Smooth muscle cell (in vitro differentiated cells): Measurements from ENCODE around the gene EDC4. TPM values are rescaled to one million over a fixed set of nuclear protein-coding genes. Genes with fewer than 3 reads are reported as not detected.

Experiments used
- DNase-seq: peaks from one replicate; lab custom pipeline; 2025; ENCODE audit not compliant: unreplicated experiment; lab: John Stamatoyannopoulos, UW
- H2AFZ ChIP-seq: fragments of 200-600 bp; sonication (generic); 2 replicates; pipeline ENCODE4 v1.6.0; 2016; ENCODE audit warnings: antibody characterized with exemption, low read depth, mild to moderate bottlenecking
- H3F3A ChIP-seq: fragments of 200-600 bp; sonication (generic); 2 replicates; pipeline ENCODE4 v1.6.0; 2017; ENCODE audit warnings: antibody characterized with exemption, low read depth
- H3K27ac ChIP-seq: fragments of 200-600 bp; sonication (generic); 2 replicates; pipeline ENCODE4 v1.5.1; 2016; ENCODE audit warnings: low read depth, mild to moderate bottlenecking
- H3K27me3 ChIP-seq: fragments of 200-600 bp; sonication (generic); 2 replicates; pipeline ENCODE4 v1.6.1; 2016; ENCODE audit warnings: low read depth, mild to moderate bottlenecking
- H3K36me3 ChIP-seq: fragments of 200-600 bp; sonication (generic); 2 replicates; pipeline ENCODE4 v1.5.1; 2016; ENCODE audit warnings: low read depth
- H3K4me1 ChIP-seq: fragments of 200-600 bp; sonication (generic); 2 replicates; pipeline ENCODE4 v1.5.1; 2016; ENCODE audit warnings: low read depth
- H3K4me2 ChIP-seq: fragments of 200-600 bp; sonication (generic); 2 replicates; pipeline ENCODE4 v1.6.0; 2016; ENCODE audit warnings: mild to moderate bottlenecking
- H3K4me3 ChIP-seq: fragments of 200-600 bp; sonication (generic); 2 replicates; pipeline ENCODE4 v1.5.1; 2016; ENCODE audit warnings: mild to moderate bottlenecking
- H3K79me2 ChIP-seq: fragments of 200-600 bp; sonication (generic); 2 replicates; pipeline ENCODE4 v1.6.0; 2016; ENCODE audit warnings: low read depth, mild to moderate bottlenecking
- H3K9ac ChIP-seq: fragments of 200-600 bp; sonication (generic); 2 replicates; pipeline ENCODE4 v1.6.0; 2016; ENCODE audit warnings: low read depth
- H3K9me3 ChIP-seq: fragments of 200-600 bp; sonication (generic); replicated peaks from 2 replicates; pipeline ENCODE4 v1.5.1; 2016; ENCODE audit warnings: low read depth
- H4K20me1 ChIP-seq: fragments of 200-600 bp; sonication (generic); 2 replicates; pipeline ENCODE4 v1.6.0; 2016; ENCODE audit warnings: low read depth
- WGBS: methylation state at CpG from one replicate; pipeline ENCODE4 v1.1.7; 2016; ENCODE audit warnings: low lambda C conversion rate; 5-methylcytosine and 5-hydroxymethylcytosine counted together
- polyA plus RNA-seq: library from polyadenylated mRNA; unstranded; fragments of >200 nt; fragmentation: Nextera tagmentation; extraction: Ambion mirVana; gene quantifications from 2 replicates; pipeline ENCODE4 v1.2.1, GENCODE V29; 2016
- total RNA-seq: library from RNA; depleted of rRNA; stranded (reverse); fragments of >200 nt; gene quantifications from 2 replicates; pipeline ENCODE4 v1.2.3, GENCODE V29; 2014
- TF ChIP-seq, protein P1 (sequence below): fragments of 200-600 bp; sonication (generic); IDR thresholded peaks from 2 replicates; pipeline ENCODE4 v1.5.1; 2017; ENCODE audit warnings: borderline replicate concordance, mild to moderate bottlenecking, antibody characterized with exemption; ENCODE audit not compliant: insufficient read depth, poor library complexity, severe bottlenecking

EDC4 gene
- total and polyA plus RNA-seq, 2 experiments from 2014 or later, result 46.3 to 64.5 TPM

DNA sequence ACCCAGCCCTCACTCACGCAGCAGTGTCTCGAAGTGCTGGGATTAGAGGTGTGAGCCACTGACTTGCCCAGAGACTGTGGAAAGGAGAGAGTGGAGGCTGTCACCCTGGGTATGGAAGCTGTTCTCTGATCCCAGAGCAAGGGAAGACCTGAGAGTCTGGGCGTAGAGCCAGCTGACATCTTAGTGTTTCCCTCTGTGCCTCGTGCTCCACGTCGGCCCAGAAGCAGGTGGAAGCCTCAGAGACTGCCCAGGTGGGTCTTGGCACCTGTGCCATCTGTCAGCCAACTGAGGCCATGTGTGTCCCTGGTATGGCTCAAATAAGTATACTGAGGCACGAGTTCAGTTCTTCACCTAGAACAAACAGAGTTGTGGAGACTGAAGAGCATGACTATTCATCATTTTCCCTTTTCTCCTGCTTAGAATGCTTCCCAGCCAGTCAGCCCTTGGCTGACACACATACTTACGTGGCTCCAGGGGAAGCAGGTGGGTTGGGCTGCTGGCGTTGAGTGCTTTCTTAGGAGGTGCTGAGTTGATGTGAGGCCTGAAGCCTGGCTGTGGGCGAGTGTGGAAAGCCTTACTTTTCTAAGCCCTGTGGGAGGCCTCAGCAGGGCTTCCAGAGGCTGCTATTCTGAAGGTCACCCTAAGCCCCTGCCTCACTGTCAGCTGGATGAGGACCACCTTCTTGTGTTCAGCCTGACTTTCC lies 50.7 kb downstream of the EDC4 start:
- Histone ChIP-seq H3K4me3 (no peak overlapping the region), H3K9me3 (no peaks in the 10 kb centered on the region), H3K79me2 (peaks cover 17% of the 10 kb centered on the region), H3F3A (no peaks in the 10 kb centered on the region), H3K4me2 (no peak overlapping the region), H3K27ac (no peak overlapping the region), H3K27me3 (no peaks in the 10 kb centered on the region), H3K9ac (no peak overlapping the region), H4K20me1 (peaks cover 98% of the 10 kb centered on the region), H3K36me3 (no peaks in the 10 kb centered on the region), H2AFZ (no peak overlapping the region), H3K4me1 (no peaks in the 10 kb centered on the region)
- no peak for DNase-seq
- WGBS, result 93% methylated on average over 10 of the region's 10 CpGs
- TF ChIP-seq, protein P1, sequence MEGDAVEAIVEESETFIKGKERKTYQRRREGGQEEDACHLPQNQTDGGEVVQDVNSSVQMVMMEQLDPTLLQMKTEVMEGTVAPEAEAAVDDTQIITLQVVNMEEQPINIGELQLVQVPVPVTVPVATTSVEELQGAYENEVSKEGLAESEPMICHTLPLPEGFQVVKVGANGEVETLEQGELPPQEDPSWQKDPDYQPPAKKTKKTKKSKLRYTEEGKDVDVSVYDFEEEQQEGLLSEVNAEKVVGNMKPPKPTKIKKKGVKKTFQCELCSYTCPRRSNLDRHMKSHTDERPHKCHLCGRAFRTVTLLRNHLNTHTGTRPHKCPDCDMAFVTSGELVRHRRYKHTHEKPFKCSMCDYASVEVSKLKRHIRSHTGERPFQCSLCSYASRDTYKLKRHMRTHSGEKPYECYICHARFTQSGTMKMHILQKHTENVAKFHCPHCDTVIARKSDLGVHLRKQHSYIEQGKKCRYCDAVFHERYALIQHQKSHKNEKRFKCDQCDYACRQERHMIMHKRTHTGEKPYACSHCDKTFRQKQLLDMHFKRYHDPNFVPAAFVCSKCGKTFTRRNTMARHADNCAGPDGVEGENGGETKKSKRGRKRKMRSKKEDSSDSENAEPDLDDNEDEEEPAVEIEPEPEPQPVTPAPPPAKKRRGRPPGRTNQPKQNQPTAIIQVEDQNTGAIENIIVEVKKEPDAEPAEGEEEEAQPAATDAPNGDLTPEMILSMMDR, result no peak

DNA sequence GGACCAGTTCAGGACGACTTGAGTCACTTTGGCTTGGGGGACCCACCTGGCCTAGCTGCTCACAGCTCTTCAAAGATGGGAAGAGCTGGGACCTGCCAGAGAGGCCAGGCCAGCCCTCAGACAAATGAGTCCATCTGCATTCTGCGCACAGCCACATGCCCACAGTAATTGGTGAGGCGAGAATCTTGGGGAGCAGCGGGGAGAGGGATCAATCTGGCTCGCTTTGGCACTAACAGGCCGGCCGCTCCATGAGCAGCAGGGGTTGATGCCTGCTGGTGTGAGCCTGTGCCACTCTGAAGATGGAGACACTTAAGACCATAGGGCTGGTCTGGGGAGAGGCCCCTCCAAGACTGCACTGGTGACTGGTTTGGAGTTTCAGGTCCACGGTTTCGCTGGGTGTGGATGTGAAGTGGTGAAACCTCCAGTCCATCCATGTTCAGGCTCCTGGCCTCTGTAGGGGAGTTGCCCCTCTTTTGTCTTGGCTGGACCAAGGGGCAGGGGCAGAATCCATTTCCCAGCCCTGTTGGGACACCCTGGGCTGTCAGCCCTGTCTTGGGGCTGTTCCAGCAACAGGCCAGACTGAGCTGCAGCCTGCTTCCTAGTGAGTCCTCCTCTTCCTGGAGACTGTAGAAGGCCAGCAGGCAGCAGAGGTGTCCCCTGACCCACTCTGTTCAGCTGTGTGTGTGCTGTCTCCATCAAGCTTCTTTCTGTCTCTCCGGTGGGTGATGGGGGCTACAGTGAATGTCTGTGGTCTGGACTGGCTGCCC lies 51.5 kb downstream of the EDC4 start:
- H3K9ac ChIP-seq, result no peak overlapping the region
- H3K79me2 ChIP-seq, result peaks cover 17% of the 10 kb centered on the region
- TF ChIP-seq, protein P1, result no peak
- H2AFZ ChIP-seq, result no peak overlapping the region
- H3F3A ChIP-seq, result no peaks in the 10 kb centered on the region
- H3K4me3 ChIP-seq, result no peak overlapping the region
- H3K4me1 ChIP-seq, result no peaks in the 10 kb centered on the region
- H3K4me2 ChIP-seq, result no peak overlapping the region
- DNase-seq, result no peak
- H3K27ac ChIP-seq, result no peak overlapping the region
- H3K27me3 ChIP-seq, result no peaks in the 10 kb centered on the region
- H3K36me3 ChIP-seq, result no peaks in the 10 kb centered on the region
- H4K20me1 ChIP-seq, result peaks cover 96% of the 10 kb centered on the region
- no peaks in the 10 kb centered on the region for H3K9me3 ChIP-seq
- 86% methylated on average over 10 of the region's 10 CpGs for WGBS

DNA sequence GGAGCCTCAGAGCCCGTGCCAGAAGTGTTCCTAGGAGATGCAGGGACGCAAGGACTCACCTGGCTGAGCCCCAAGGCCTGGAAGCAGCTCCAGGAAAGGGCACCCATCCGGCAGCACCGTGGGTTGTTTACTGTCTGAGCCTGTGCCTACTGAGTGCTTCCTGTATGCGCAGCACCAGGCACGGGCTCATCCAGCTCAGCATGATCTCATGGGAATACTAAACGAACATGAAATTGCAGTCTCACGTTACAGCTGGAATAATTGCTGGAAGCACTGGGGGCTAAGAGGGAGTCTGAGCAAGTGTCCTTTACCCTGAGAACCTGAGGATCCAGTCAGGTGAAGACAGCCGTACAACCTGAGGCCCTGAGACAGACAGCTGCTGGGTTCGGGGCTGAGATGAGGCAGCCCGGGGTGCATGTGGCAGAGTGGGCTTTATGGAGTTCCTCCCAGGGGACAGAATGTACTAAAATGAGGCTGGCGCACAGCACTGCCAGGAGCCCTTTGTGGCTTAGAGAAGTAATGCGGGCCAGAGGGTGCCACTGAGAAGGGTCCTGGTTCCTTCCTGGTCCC lies 53.4 kb downstream of the EDC4 start:
- Histone ChIP-seq H3K9me3 (no peaks in the 10 kb centered on the region), H4K20me1 (peaks cover 85% of the 10 kb centered on the region), H3K79me2 (peaks cover 7% of the 10 kb centered on the region), H3F3A (no peaks in the 10 kb centered on the region), H3K4me1 (no peaks in the 10 kb centered on the region), H3K27me3 (no peaks in the 10 kb centered on the region), H3K4me3 (no peak overlapping the region), H3K36me3 (no peaks in the 10 kb centered on the region), H3K9ac (no peak overlapping the region), H2AFZ (no peak overlapping the region), H3K27ac (no peak overlapping the region), H3K4me2 (no peak overlapping the region)
- TF ChIP-seq, protein P1, result no peak
- DNase-seq, result no peak
- WGBS, result 80% methylated on average over 13 of the region's 13 CpGs
